Measurements from ENCODE around the gene MACROD2.

DNA sequence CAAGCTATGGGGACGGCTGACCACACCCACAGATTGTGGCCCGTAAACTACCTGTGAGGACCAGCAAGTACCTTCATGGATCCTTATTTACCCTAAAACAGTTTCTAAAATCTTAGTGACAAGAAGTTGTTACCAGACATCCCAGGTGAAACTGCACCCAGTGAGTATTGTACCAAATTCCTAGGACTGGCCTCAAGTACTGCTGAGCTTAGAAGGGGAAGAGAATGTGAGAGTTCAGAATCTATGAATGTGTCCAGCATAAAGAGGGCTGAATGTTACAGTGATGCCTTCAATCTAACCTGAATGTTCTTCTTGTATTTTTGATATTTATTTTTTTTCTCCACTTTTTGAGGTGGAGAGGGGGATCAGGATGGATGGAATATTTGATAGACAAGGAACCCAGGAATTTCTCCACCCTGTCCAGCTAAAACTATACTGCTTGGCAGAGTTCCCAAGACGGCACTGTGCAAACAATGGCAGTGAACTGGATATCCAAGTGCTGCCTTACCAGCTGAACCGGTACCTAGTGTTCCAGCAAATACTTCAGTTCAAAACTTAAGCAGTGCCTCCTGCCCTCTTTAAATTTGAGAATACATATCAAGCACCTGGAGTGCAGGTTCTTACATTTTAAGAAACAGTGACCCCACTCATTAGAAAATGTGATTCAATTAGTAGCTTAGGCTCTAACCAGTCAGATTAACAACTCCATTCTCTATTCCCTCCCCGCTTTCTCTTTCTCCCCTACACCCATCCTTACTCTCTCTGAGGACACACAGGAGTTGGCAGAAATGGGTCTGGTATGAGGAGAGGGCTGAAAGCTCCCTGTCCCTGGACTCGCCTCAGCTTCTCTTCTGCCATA, 769.4 kb downstream of the MACROD2 start:
- TF ChIP-seq, protein P1, sequence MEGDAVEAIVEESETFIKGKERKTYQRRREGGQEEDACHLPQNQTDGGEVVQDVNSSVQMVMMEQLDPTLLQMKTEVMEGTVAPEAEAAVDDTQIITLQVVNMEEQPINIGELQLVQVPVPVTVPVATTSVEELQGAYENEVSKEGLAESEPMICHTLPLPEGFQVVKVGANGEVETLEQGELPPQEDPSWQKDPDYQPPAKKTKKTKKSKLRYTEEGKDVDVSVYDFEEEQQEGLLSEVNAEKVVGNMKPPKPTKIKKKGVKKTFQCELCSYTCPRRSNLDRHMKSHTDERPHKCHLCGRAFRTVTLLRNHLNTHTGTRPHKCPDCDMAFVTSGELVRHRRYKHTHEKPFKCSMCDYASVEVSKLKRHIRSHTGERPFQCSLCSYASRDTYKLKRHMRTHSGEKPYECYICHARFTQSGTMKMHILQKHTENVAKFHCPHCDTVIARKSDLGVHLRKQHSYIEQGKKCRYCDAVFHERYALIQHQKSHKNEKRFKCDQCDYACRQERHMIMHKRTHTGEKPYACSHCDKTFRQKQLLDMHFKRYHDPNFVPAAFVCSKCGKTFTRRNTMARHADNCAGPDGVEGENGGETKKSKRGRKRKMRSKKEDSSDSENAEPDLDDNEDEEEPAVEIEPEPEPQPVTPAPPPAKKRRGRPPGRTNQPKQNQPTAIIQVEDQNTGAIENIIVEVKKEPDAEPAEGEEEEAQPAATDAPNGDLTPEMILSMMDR (conservative IDR thresholded peaks at IDR 0.05 in 1 of 2, IDR thresholded peaks at IDR 0.05 in 1 of 2; ENCODE audit: extremely low read depth in 1 of 2, insufficient read depth in 1 of 2, low read depth in 1 of 2, low read length in 2 of 2), result no peak
- no peak for TF ChIP-seq EZH2 (IDR thresholded peaks at IDR 0.05; ENCODE audit: borderline replicate concordance, low read length)

All from mammary epithelial cell (primary cell).